A673 (cell line): ENCODE data around the gene TOMM70. TPM values are rescaled to one million over a fixed set of nuclear protein-coding genes. Genes with fewer than 3 reads are reported as not detected.

Experiments used
- BruUV-seq: library from RNA; stranded (reverse); fragments of 400-500 nt; replicated peaks from 2 replicates; lab custom pipeline; 2021; lab: Mats Ljungman, UMichigan
- CTCF ChIA-PET: fragments of 300-600 bp; sonication (Branson Sonifier 250); formaldehyde crosslinking; loops from one replicate; lab custom pipeline; 2022; ENCODE audit warnings: antibody characterized with exemption; lab: Charles Lee
- POLR2A ChIA-PET: fragments of 300-600 bp; sonication (Branson Sonifier 250); formaldehyde crosslinking; loops from one replicate; lab custom pipeline; 2022; ENCODE audit warnings: antibody characterized with exemption; ENCODE audit not compliant: low non-redundant PET; lab: Charles Lee
- DNase-seq: peaks from one replicate; pipeline ENCODE4 v3.0.0-alpha.2; 2015; ENCODE audit warnings: low spot score
- H3K27ac ChIP-seq: fragments of 200-600 bp; sonication (generic); 2 replicates; pipeline ENCODE4 v1.5.1; 2016; ENCODE audit warnings: mixed run types, low read depth, mild to moderate bottlenecking, mixed read lengths, antibody characterized with exemption, low read length; ENCODE audit not compliant: poor library complexity, severe bottlenecking
- H3K27me3 ChIP-seq: fragments of 200-600 bp; sonication (generic); replicated peaks from 2 replicates; pipeline ENCODE4 v1.6.1; 2017; ENCODE audit warnings: mixed run types, low read depth, mild to moderate bottlenecking, mixed read lengths, antibody characterized with exemption, low read length; ENCODE audit not compliant: insufficient read depth, poor library complexity
- H3K36me3 ChIP-seq: fragments of 200-600 bp; sonication (generic); 2 replicates; pipeline ENCODE4 v1.6.1; 2016; ENCODE audit warnings: mixed run types, mild to moderate bottlenecking, mixed read lengths, antibody characterized with exemption, low read length; ENCODE audit not compliant: insufficient read depth, poor library complexity, severe bottlenecking
- H3K4me1 ChIP-seq: fragments of 200-600 bp; sonication (generic); 2 replicates; pipeline ENCODE4 v1.6.1; 2017; ENCODE audit warnings: mixed run types, mild to moderate bottlenecking, mixed read lengths, antibody characterized with exemption, low read length; ENCODE audit not compliant: insufficient read depth, poor library complexity, severe bottlenecking
- H3K4me3 ChIP-seq: fragments of 200-600 bp; sonication (generic); 2 replicates; pipeline ENCODE4 v1.5.1; 2016; ENCODE audit warnings: low read depth, mixed run types, mild to moderate bottlenecking, mixed read lengths, low read length; ENCODE audit not compliant: poor library complexity, severe bottlenecking
- H3K9me3 ChIP-seq: fragments of 200-600 bp; sonication (generic); 2 replicates; pipeline ENCODE4 v1.6.1; 2016; ENCODE audit warnings: mixed run types, low read depth, mild to moderate bottlenecking, mixed read lengths, antibody characterized with exemption, low read length; ENCODE audit not compliant: poor library complexity, severe bottlenecking
- EZH2 ChIP-seq: fragments of 200-600 bp; sonication (generic); IDR thresholded peaks from 2 replicates; pipeline ENCODE4 v1.6.1; 2017; ENCODE audit warnings: borderline replicate concordance, low read depth, mild to moderate bottlenecking, mixed read lengths, antibody characterized with exemption, low read length; ENCODE audit not compliant: poor library complexity, severe bottlenecking
- intact Hi-C: fragments of 100-400 bp; cut with micrococcal nuclease; formaldehyde crosslinking; loops from one replicate; pipeline ENCODE4 v1.10.0; 2022; ENCODE audit not compliant: unreplicated experiment
- total RNA-seq: library from RNA; stranded (reverse); gene quantifications from 2 replicates; pipeline ENCODE4 v1.2.3, GENCODE V29; 2021
- TF ChIP-seq, protein P1 (sequence below): fragments of 300-800, 200-600 bp; sonication (generic); conservative IDR thresholded peaks from 2 replicates; pipeline ENCODE4 v1.5.1; 2017; ENCODE audit warnings: low read depth, mild to moderate bottlenecking, antibody characterized with exemption, low read length, moderate library complexity, mixed read lengths

The TOMM70 gene
- total RNA-seq, 1 experiment from 2014 or later = 54.4 TPM

DNA sequence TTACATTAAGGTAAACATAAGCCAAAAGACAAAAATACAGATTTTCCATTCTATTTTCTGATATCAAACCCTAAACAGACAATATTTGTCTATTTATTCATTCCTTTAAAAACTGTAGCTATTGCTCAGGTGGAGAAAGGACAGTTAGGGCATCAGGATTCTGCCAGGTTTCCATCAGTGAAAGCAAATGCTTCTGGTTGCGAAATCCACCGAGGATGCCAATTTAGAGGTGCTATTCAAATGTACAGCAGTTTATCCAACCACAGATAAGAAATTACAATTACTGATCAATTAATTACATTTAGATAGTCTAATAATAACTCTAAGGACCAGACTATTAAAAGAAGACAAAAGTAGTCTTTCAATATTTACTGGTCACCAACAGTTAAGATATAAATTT is 3.9 kb downstream of the TOMM70 start:
- Histone ChIP-seq H3K36me3 (no peaks in the 10 kb centered on the region), H3K9me3 (no peaks in the 10 kb centered on the region), H3K4me1 (peaks cover 10% of the 10 kb centered on the region), H3K27ac (no peak overlapping the region), H3K27me3 (no peaks in the 10 kb centered on the region), H3K4me3 (no peak overlapping the region)
- TF ChIP-seq EZH2 = no peak
- TF ChIP-seq, protein P1, sequence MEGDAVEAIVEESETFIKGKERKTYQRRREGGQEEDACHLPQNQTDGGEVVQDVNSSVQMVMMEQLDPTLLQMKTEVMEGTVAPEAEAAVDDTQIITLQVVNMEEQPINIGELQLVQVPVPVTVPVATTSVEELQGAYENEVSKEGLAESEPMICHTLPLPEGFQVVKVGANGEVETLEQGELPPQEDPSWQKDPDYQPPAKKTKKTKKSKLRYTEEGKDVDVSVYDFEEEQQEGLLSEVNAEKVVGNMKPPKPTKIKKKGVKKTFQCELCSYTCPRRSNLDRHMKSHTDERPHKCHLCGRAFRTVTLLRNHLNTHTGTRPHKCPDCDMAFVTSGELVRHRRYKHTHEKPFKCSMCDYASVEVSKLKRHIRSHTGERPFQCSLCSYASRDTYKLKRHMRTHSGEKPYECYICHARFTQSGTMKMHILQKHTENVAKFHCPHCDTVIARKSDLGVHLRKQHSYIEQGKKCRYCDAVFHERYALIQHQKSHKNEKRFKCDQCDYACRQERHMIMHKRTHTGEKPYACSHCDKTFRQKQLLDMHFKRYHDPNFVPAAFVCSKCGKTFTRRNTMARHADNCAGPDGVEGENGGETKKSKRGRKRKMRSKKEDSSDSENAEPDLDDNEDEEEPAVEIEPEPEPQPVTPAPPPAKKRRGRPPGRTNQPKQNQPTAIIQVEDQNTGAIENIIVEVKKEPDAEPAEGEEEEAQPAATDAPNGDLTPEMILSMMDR = no peak
- DNase-seq = no peak
- intact Hi-C loops = no loop called here
- ChIA-PET CTCF (no interaction called here), POLR2A (no interaction called here)
- no TSS peak for BruUV-seq

DNA sequence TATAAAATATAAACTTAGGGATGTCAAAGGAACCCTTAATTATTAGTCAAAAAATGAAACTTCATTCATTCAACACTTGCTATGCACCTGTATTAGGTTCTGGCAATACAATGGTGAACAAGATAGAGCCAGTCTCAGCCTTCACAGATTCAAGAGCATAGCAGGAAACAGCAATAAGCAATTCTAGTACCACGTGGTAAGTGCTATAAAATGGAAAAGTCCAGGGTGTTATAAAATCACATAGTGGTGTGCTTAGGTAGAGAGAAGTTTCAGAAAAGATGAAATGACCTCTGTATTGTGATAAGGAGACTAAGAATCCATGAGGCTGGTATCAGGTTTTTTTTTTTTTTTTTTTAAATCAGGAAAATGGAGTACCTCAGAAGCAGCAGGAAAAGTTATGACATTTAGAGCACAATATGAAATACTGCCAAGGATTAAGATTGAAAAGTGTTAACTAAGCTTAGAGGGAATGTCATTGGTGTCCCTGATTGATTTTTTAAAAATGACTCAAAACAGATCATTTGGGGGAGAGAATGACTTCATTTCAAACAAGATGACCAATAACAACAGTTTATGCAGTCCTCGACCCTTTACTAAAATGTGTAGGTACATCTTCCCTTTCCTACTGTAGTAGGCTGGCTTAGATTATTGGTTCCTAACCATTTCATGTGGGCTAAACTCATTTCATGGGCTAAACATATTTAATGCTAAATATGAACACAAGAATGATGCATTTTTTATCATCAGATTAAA is 5.0 kb downstream of the TOMM70 start:
- no peaks in the 10 kb centered on the region for H3K36me3 ChIP-seq
- intact Hi-C loops = no loop called here
- ChIA-PET POLR2A (interaction anchor here (0.6 kb wide), 1 partner anchor 22 kb away, joined by 7 read pairs; no protein-coding TSS in a partner anchor), CTCF (no interaction called here)
- no peaks in the 10 kb centered on the region for H3K9me3 ChIP-seq
- no peaks in the 10 kb centered on the region for H3K27me3 ChIP-seq
- DNase-seq = no peak
- peaks cover 10% of the 10 kb centered on the region for H3K4me1 ChIP-seq
- H3K27ac ChIP-seq = no peak overlapping the region
- TF ChIP-seq EZH2 = no peak
- TF ChIP-seq, protein P1 = no peak
- no TSS peak for BruUV-seq
- H3K4me3 ChIP-seq = no peak overlapping the region

DNA sequence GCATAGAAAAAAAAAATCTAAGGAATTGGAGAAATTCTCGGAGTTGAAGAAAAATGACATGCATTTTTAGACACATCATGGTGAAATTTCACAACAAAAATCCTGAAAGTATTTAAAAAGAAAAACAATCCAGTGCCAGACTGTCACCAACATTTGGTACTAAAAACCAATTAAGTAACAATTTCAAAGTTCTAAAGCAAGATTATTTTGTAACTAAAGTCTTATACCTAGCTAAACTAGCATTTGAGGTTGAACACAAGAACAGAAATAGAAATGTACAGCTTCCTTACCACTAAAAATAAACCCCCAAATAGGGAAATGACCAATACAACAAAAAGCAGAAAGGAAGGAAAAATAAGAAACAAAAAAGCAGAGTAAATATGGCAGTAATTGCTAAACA is 11.9 kb downstream of the TOMM70 start:
- H3K36me3 ChIP-seq = peaks cover 26% of the 10 kb centered on the region
- H3K9me3 ChIP-seq = peaks cover 13% of the 10 kb centered on the region
- TF ChIP-seq, protein P1 = no peak
- TF ChIP-seq EZH2 = no peak
- ChIA-PET CTCF (no interaction called here), POLR2A (no interaction called here)
- no TSS peak for BruUV-seq
- no peak for DNase-seq
- H3K4me1 ChIP-seq = no peaks in the 10 kb centered on the region
- no peak overlapping the region for H3K27ac ChIP-seq
- no peak overlapping the region for H3K4me3 ChIP-seq
- intact Hi-C loops = no loop called here
- H3K27me3 ChIP-seq = no peaks in the 10 kb centered on the region
